Dedifferentiated amniotic fluid mesenchymal stem cell (primary cell): ENCODE data around the gene LRRC43.

Source experiments
- DNase-seq: peaks from one replicate; pipeline ENCODE4 v3.0.0-alpha.2; 2016; ENCODE audit errors: extremely low spot score

Gene LRRC43

DNA sequence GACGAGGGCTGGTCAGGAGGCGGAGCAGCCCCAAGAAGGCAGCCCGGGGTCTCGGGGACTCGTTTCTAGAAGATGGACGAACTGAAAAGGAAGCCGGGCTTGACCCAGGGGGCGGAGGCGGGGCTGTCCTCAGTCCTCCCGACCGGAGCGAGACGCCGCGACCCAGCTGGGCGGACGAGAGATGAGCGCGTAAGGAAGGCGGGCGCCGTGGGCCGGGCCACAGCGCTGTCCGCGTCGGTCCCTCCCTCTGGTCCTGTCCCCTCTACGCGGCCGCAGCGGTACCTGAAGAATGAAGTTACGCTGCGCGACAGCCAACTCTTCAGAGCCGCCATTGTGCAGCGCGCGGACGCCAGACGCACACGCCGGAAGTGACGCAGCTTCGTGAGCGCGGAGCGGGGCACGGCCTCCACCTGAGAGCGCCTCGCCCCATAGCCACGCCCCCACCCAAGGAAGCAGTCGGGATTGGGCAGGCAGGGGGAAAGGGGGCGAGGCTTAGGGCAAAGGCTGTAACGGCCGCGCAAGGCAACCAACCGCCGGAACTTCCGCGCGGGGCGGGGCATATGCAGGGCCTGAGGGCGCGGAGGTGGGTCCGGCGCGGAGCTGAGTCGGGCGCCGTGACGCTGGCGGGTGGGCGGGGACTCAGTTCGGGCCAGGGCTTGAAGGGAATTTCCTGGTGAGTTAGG is 42.9 kb downstream of the LRRC43 start, which contains the start of gene DIABLO:
Gene DIABLO (minus strand): TSS at position 370 of the 683 bp plus-strand sequence. CDS start 38 bp downstream, at position 332.
- peak; percentile 100 for DNase-seq

DNA sequence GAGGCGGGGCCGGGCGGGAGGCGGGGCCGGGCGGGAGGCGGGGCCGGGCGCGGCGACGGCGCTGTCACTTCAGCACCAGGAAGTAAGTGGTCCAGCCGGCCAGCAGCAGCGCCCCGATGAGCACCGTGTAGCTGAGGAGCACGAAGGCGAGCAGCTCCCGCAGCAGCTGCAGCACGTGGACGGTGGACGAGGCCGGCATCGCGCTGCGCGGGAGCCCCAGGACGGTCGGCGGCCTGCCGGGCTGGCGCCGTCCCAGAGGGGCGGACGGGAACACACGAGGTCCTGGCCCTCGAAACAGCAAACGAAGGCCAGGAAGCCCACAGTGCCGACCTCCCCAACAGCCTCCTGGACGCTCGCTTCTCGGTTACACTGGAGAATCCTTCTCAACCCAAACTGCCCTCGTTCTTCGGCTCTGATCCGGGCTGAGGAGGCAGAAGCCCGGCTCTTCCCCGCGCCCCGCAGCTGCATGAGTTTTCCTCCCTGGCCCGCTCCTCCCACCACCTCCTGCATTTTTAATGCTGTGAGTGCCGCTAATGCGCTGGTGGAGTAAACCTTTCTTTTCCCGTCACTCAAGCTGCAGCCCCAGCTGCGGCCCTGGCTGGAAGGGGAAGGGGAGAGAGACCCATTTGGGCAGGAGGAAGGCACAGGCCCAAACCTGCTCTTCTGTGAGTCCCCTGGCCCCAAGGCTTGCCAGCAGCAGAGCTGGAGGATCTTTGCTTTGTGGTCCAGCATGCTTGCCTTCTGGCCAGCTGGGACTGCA is 43.6 kb downstream of the LRRC43 start:
- no peak for DNase-seq

GRCh38 chr12:122227341-122227740 is 44.4 kb downstream of the LRRC43 start:
- DNase-seq = no peak

DNA sequence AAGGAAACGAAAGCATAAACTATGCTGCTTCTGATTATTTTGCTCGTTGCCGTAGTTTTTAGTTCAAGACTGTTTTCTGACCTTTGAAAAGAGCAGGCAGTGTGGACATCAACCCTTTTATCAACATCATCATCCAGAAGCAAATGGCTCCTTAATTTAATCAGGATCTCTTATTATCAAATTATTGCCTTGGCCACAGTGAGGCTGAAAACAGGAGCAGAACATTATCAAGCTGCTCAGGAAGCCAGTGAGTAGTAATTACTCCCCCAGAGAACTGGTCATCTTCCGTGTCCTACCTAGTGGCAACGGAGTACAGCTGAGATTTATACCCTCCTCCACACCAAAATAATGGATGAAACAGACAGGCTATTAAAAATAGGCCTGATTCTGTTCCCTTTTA is 45.2 kb downstream of the LRRC43 start:
- DNase-seq = no peak

GRCh38 chr12:122230798-122231197 is 47.9 kb downstream of the LRRC43 start:
- no peak for DNase-seq

- no peak for DNase-seq
These were observed 49.8 kb downstream of the LRRC43 start for GRCh38 chr12:122232691-122233090.

DNA sequence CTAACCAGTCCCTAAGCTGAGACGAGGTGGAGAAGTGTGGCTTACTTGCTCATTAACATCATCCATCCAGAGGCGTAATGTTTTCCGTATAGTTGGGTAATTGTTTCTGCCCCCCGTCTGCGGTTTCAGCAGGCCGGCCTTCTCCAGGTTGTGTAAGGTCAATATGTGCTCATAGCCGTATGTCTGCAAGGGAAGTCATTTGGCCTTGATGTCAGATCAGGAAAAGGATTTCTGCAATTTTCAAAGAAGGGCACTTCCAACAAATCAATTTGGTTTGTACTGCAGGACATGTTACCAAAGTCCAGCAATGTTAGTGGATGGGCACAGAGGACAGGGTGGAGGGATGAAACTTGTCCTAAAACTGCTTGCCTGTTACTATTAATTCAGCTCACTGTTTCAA is 52.8 kb downstream of the LRRC43 start:
- DNase-seq = no peak

DNA sequence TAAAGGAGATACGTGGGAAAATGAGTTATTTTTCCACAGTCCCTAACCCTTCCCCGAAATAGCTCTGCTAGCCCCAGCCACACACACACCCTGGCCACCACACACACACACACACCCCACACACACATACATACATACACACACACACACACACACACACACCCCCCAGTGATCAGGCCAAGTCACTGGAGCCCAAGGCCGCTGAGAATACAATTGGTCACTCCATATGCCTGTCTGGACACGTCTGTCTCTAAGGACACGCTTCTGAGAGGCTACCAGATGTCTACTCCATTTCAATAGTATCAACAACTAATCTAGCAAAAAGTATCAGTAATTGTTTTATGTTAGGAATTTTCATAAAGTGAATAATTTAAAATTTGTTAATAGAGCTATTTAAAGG is 55.9 kb downstream of the LRRC43 start:
- no peak for DNase-seq

DNA sequence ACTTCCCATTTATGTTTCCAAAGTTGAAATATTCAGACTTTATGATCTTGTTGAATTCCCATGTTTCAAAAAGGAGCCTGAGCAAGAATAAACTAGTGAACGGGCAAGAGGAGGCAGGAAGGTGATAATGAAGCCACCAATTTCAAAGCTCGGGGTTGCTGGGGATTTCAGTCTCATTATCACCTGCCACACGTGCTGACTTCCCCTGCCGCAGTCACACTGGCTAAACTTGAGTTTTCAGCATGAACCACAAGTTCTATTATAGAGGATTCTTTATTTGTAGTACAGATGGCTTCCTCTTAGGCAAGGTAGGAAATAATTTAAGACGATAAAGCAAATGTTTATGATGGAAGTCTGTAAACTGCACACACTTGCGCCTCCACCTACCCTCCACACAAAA is 61.0 kb downstream of the LRRC43 start:
- DNase-seq = no peak

- DNase-seq = no peak
These were observed 61.8 kb downstream of the LRRC43 start for GRCh38 chr12:122244565-122245371.

DNA sequence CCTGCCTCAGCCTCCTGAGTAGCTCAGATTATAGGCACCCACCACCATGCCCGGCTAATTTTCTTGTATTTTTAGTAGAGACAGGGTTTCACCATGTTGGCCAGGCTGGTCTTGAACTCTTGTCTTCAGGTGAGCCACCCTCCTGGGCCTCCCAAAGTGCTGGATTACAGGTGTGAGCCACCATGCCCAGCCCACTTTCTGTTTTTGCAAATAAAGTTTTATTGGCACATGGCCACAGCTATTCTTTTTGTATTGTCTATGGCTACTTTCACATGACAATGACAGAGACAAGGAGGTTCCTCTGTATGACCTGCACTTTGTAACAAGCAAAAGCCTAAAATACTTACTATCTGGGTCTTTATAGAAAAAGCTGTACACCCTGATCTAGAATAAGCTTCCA is 62.6 kb downstream of the LRRC43 start:
- DNase-seq = no peak

GRCh38 chr12:122250047-122250446 is 67.1 kb downstream of the LRRC43 start:
- DNase-seq = no peak

DNA sequence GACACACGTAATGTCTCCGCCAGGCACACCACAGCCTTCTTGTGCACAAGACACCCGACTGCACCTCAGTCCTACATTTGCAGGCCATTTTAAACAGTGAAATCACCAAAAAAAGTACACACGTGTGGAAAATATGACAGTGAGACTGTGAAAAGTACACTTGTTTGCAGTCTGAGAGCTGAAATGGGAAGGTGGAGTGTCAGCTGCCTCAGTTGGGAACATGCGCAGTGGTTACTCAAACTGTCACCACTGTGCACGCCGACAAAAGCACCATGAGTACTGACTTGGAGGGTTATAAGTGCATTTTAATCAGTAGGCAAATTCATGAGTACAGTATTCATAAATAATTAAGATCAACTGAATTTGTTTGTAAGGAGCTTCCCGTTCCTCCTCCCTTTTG is 67.6 kb downstream of the LRRC43 start:
- DNase-seq = no peak
